Measurements from ENCODE around the gene PSMD7.

Gene PSMD7

GRCh38 chr16:74279805-74280204, 16.8 kb upstream of the PSMD7 start:
- TF ChIP-seq, protein P1, sequence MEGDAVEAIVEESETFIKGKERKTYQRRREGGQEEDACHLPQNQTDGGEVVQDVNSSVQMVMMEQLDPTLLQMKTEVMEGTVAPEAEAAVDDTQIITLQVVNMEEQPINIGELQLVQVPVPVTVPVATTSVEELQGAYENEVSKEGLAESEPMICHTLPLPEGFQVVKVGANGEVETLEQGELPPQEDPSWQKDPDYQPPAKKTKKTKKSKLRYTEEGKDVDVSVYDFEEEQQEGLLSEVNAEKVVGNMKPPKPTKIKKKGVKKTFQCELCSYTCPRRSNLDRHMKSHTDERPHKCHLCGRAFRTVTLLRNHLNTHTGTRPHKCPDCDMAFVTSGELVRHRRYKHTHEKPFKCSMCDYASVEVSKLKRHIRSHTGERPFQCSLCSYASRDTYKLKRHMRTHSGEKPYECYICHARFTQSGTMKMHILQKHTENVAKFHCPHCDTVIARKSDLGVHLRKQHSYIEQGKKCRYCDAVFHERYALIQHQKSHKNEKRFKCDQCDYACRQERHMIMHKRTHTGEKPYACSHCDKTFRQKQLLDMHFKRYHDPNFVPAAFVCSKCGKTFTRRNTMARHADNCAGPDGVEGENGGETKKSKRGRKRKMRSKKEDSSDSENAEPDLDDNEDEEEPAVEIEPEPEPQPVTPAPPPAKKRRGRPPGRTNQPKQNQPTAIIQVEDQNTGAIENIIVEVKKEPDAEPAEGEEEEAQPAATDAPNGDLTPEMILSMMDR (conservative IDR thresholded peaks at IDR 0.05) = no peak
- H3K27ac ChIP-seq = no peak overlapping the region

DNA sequence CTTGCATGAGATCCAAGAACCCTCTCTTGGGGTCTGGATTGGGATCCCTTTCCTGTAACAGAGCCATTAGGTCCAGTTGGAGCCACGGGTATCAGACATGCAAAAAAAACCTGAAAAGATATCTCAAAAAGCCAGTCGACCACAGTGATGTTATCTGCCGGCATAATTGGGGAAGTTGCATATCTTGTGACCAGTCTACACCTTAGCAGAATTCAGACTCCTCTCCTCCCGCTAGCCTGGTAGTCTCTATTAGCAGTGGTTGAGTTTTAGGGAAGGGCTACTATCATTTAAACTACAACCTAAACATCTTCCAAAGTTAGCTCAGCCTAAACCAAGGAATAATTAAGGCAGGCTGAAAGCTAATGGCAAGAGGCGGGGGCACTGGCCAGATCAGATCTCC, 16.2 kb upstream of the PSMD7 start:
- no peak overlapping the region for H3K27ac ChIP-seq
- TF ChIP-seq, protein P1 (conservative IDR thresholded peaks at IDR 0.05) = no peak

DNA sequence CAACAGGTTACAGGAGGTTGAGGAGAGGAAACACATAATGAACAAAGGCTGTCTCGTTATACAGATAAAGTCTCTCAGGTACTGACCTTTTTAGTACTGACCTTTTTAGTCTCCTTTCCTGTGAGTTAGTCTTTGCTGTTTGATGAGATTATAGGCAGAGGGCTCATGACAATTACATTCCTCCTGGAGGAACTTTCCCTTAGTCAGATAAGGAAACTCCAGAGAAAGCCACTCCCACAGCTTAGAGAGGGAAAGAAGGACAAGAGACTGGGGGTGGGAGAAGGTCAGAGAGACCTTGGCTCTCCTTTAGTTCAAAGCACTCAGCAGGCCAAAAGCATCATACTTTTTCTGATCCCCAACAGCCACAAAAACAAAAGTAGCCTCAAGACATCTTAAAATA, 15.3 kb upstream of the PSMD7 start:
- TF ChIP-seq, protein P1 (conservative IDR thresholded peaks at IDR 0.05) = no peak
- no peak overlapping the region for H3K27ac ChIP-seq

DNA sequence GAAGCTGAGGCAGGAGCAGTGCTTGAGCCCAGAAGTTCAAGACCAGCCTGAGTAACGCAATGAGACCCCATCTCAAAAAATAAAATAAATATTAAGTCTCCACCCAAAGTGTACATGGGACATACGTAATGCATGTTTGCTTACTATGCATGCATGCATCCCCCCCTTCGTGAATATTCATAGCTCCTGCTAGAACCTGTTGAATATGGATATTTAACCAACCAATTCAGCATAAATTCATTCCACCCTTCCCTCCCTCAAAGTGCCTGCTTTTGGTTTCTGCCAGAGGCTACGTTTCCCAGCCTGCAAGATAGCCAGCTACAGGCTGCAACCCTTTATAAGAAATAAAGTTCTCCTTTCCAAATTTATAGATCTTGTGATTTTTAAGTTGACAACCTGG, 12.9 kb upstream of the PSMD7 start:
- TF ChIP-seq, protein P1 (conservative IDR thresholded peaks at IDR 0.05) = no peak
- H3K27ac ChIP-seq = no peak overlapping the region

DNA sequence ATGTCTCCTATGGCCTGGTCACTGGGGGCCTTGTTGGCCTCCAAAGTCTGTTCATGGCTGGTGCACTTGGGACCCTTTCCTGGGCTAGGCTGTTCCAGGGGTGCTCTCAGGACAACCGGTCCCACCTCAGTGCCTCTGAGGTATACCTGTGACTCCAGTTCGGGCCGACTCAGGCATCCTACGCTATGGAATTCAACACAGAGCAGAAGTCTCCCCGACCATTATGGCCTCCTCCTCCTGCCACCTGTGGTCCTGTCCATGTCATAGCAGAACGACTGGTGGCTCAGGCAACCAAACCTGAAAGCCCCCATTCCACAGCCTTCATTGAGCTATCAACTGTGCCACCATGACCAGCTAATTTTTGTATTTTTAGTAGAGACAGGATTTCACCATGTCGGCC, 8.5 kb upstream of the PSMD7 start:
- no peak overlapping the region for H3K27ac ChIP-seq
- TF ChIP-seq, protein P1 (conservative IDR thresholded peaks at IDR 0.05) = no peak

GRCh38 chr16:74290356-74290755, 6.3 kb upstream of the PSMD7 start:
- TF ChIP-seq, protein P1 (conservative IDR thresholded peaks at IDR 0.05) = no peak
- H3K27ac ChIP-seq = no peak overlapping the region

GRCh38 chr16:74291176-74291575, 5.4 kb upstream of the PSMD7 start:
- no peak overlapping the region for H3K27ac ChIP-seq
- TF ChIP-seq, protein P1 (conservative IDR thresholded peaks at IDR 0.05) = no peak

Data from VCaP (cell line).